NCI-H187 (cell line): ENCODE data around the gene ABCC5.
A peak's percentile ranks its signal among the peaks of the same experiment; 100 is the strongest.
"Not testable (repeated sequence)": the region's sequence is repeated elsewhere in the genome, so short reads cannot be mapped to it uniquely, and the experiment has no call there.

Experiments
- DNase-seq, 2 experiments: peaks; one replicate each; lab custom pipeline; 2025; lab: John Stamatoyannopoulos, UW

The ABCC5 gene

DNA sequence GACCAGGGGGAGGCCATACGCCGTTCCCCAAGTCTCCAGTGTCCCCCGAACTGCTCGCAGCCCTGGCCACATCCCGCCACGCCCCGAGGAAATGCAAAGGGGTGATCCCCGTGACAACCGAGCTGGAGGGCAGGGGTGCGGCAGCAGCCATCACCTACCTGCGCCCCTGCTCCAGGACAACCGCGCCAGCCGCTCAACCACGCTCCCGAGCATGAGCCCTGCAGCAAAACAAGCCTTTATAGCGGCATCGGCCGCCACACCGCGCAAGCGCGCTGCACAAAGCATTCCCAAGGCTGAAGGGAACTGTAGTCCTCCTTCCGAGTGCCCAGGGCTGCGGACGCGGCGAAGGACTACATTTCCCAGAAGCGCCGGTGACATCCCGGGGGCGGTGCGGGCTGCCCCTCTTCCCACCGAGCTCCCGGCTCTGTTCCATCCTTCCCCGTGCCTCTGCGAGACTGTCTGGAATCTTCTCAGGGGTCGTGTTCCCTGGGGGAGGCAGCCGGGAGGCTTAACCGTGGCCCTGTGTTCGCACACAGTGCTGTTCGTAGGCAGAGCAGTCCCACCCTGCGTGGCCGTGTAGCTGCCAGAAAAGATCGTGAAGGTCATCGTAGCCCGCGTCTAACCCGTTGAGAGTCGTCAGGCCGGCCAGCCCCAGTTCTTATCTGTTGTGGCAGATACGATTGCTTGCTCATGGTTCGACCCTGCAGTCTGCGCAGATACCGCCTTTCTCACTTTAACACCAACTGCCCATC lies at the start of gene ABCC5:
ABCC5 (minus strand) TSS at position 213 of the 752 bp plus-strand sequence. CDS start 3,492 bp downstream, outside the sequence.
- peak; percentile 65 to 88 for DNase-seq

DNA sequence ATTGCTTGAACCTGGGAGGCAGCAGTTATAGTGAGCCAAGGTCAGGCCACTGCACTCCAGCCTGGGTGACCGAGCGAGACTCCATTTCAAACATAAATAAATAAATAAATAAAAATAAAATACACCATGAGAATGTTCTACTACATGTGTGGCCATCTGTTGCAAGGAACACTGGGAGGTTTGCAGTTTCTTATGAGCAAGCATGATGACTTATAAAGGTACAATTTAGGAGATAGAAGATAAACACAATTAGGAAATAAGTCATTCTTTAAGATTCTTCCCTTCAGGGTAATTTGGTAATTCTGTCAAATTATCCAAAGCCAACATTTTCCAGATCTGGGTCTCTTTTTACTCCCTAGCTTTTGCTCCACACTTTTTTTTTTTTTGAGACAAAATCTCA lies 48.5 kb upstream of the ABCC5 start:
- no peak for DNase-seq

DNA sequence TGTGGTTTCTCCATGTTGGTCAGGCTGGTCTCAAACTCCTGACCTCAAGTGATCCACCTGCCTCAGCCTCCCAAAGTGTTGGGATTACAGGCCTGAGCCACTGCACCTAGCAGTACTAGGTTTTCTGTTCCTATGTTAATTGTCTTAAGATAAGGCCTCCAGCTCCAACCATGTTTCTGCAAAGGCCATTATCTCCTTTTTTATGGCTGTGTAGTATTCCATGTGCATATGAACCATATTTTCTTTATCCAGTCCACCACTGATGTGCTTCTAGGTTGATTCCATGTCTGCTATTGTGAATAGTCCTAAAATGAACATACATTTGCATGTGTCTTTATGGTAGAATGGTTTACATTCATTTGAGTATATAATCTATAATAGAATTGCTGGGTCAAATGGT lies 45.0 kb upstream of the ABCC5 start:
- no peak for DNase-seq

DNA sequence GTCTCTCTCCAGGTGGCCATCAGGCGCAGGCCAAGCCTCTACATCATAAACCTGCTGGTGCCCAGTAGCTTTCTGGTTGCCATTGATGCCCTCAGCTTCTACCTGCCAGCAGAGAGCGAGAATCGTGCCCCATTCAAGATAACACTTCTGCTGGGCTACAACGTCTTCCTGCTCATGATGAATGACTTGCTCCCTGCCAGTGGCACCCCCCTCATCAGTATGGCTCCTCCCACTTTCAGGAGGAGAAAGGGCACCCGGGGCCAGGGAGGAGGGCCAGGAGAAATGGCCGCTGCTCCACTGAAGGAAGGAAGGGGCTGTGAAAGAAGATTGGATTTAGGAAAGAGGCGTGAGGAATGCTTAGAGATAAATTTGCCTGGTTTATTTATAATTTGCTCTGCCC lies 41.7 kb upstream of the ABCC5 start:
- no peak for DNase-seq

DNA sequence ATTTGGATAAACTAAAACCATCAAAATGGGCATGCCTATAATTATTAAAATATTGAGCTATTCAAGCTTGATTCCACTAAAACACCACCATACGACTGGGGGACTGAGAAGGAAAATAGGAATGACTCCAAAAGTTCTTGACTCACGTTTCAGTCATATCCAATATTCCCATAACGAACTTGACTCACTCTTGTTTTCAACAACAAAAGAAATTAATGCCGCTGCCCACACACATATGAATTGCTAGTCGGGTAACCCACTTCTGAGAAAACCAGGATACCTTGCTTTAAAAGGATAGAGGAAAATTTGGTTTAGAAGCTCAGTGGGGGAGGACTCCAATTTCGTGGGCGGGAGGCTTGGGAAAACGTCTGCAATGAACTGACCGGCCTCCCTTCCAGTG lies 40.3 kb upstream of the ABCC5 start:
- DNase-seq, result no peak

DNA sequence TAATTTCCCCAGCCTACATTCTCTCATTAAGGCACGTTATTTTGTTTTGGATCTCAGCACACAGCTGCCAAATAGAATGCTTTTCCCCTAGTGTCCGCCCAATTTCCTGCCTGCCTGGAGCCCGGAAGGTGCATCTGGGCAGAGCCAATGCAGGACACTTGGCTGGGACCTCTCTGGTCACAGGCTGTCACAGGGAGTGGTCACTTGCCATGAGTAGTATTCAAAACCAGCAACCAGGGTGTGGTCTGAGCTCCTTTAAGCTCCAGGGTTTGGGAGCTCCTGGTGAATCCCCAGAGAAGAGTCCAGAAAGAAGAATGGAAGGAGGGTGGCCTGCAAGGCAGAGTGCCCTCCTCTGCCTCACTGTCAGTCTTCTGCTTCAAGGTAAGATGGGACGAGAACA lies 35.1 kb upstream of the ABCC5 start, which contains the start of gene HTR3C:
HTR3C (plus strand) TSS at position 281 of the 400 bp plus-strand sequence; CDS start at position 315, 34 bp downstream.
- DNase-seq, result no peak

DNA sequence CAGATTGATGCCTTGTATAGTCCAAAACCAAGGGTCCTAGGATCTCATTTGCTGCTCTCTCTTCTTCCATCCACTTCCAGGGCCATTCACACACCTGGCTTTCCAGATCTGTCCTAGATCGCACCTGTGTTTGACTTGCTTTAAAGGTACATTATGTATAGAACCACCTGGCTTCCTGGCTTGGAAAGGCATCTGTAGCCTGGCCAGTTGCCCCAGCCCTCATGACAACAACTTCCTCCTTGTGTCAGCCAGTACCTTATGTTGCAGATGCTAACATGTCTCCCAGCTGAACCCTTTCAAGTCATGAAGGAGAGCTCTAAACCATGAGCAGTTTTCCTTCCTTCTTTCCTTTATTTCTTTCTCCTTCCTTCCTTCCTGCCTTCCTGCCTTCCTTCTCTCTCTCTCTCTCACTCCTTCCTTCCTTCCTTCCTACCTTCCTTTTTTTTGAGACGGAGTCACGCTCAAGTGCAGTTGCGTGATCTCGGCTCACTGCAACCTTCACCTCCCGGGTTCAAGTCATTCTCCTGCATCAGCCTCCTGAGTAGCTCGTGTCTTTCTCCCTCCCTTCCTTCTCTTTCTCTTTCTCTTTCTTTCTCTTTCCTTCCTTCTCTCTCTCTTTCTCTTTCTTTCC lies 32.6 kb upstream of the ABCC5 start:
- no peak for DNase-seq

DNA sequence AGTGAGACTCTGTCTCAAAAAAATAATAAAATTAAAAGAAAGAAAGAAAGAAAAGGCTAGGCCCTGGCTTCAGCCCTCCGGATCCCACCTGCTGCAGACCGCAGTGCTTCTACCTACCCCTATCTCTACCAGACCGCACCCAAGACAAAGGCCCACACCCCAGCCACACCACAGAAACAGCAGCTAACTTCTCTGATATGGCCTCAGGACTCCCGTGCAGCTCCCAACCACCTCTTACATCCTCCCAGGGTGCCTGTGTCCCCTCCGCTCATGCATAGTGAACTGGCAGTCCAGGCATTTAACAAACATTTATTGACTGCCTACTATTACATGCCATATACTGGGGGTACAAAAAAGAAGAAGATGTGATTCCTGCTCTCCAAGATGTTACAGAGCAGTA lies 28.3 kb upstream of the ABCC5 start:
- DNase-seq, result no peak

DNA sequence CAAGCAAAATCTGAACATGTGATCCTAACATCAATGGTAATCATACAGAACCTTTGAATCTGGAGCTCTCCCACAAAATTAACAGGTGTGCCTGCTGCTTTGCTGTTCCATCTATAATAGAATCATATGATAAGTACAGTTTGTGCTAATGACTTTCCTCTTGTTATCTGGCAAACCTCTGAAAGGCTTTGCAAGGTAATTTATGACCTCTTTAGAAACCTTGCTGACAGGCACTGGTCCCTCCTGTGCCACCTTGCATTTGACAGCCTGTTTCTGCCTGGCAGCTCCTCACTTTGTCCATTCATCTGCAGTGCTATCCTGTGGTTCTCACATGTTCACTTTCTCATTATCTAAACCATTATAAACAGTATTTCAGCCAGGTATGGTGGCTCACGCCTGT lies 24.9 kb upstream of the ABCC5 start:
- DNase-seq, result peak in 1 of 2 experiments; percentile 21

DNA sequence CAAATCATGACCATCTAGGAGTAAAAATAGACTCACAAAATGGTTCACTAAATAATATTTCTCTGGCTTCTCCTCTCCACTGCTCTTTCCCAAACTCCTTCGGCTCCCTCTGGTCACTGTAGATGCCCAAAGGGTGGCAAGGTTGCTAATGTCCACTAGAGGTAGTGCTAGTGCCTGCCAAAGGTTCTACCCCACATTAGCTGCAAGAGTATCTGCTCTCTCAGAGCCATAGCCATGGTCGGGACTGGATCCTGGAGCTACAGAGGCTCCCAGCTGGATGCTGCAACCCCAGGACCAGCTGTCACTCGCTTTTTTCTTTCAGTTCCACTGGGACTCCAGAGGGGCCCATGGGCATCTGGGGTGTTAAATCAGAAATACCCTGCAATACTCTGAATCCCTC lies 22.3 kb upstream of the ABCC5 start:
- no peak for DNase-seq

DNA sequence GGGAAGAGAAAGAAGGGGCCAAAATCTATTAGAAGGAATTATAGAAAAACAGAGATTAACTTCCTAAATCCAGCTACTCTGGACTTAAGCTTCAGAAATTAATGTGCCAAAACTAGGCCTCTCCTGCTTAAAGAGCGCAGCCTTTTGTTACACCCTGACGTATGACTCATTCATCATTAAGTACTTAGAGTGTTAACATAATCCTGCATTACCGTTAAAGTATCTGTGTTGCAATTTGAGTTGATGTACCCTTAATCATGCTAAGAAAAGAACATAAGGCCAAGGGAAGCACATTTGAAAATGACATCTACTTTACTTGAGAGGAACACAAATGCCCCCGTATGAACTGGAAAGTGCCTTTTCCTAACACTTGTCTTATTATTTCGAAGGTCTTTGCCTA lies 21.7 kb upstream of the ABCC5 start:
- DNase-seq, result no peak

DNA sequence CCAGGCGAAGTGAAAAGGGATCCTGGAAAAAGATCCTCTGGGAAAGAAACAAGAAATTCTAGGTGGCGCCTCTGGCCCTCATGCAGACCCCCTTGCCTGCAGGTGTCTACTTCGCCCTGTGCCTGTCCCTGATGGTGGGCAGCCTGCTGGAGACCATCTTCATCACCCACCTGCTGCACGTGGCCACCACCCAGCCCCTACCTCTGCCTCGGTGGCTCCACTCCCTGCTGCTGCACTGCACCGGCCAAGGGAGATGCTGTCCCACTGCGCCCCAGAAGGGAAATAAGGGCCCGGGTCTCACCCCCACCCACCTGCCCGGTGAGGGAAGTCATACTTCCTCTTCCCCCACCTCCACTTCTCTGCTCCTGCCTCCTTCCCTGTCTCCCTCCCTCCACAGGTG lies 20.6 kb upstream of the ABCC5 start:
- not testable (repeated sequence) for DNase-seq

DNA sequence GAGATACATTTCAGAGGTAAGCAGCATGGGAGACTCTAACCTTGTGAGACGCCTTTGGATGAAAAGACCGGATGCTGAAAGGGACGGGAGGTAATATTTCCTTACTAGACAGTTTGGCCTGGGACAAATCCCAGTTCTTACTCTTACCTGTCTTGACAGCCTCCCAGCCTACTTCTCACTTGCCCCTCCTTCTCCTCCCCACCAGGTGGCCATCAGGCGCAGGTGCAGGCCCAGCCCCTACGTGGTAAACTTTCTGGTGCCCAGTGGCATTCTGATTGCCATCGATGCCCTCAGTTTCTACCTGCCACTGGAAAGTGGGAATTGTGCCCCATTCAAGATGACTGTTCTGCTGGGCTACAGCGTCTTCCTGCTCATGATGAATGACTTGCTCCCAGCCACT lies 20.1 kb upstream of the ABCC5 start:
- no peak for DNase-seq

DNA sequence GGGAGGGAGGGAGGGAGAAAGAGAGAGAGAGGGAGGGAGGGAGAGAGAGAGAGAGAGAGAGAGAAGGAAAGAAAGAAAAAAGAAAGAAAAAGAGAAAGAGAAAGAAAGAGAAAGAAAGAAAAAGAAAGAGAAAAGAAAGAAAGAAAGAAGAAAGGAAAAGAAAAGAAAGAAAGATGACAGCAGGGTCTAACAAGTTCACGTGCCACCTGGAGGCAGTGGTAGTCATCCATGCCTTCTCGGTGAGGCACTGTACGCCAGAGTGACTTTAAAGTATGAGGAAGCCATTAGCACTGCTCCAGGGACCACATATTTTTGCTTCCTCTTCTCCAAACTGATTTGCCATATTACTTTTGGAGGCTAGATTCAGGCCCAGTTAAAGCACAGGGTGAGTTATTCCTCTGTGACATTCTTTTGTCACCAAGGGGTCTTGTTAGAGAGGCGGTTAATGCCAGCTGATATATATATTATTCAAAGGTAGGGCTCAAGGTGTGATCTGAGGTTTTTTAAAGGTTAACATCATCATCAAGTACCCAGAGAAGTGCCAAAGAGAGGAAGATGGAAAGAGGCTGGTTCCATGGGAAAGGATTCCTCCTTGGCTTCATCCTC lies 13.6 kb upstream of the ABCC5 start, which contains the start of gene HTR3D:
HTR3D (plus strand) TSS at position 556 of the 606 bp plus-strand sequence; CDS start at position 556, 0 bp downstream.
- DNase-seq, result no peak

DNA sequence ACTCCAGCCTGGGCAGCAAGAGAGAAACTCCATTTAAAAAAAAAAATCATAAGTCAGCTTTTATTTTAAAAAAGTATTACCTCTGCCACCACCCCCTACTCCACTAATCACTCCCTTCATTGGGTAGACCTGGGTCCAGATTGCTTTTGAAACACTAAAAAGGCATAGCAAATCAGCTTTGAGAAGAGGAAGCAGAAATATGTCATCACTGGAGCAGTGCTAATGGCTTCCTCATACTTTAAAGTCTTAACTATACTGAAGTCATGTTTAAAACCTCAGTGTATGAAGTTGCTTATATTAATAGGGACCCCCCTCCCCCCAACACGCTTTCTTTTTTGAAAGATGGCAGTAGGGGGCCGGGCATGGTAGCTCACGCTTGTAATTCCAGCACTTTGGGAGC lies 12.9 kb upstream of the ABCC5 start:
- no peak for DNase-seq

DNA sequence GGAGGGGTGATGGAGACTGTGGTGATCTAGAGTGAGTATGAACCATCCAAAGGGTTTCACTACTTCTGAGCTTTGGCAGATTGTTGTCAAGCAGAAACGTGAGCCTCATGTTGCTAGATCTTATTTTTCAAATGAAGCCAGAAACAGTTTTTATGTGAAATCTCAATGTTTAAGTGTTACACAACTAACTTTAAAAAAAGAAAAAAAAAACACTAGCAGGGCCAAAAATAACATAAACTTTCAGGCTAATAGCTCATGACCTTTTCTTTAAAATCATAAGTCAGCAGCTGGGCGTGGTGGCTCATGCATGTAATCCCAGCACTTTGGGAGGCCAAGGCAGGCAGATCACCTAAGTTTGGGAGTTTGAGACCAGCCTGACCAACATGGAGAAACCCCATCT lies 11.8 kb upstream of the ABCC5 start:
- no peak for DNase-seq

DNA sequence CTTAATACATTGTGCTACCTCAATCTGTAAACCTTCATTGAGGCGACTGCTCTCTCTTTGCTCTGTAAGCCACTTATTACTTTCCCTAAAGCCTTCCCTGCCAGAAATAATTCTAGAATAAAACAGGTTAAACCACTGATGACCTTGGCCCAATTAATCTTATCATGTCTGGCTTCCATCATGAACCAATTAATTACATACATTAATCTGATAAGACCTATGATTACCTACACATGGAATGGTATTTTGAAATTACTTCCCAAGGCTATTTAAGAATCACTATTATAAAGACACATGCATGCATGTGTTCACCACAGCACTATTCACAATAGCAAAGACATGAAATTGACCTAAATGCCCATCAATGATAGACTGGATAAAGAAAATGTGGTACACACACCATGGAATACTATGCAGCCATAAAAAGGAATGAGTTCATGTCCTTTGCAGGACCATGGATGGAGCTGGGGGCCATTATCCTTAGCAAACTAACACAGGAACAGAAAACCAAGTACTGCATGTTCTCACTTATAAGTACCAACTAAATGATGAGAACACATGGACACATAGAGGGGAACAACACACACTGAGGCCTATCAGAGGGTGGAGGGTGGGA lies 10.7 kb upstream of the ABCC5 start:
- DNase-seq, result not testable (repeated sequence)

DNA sequence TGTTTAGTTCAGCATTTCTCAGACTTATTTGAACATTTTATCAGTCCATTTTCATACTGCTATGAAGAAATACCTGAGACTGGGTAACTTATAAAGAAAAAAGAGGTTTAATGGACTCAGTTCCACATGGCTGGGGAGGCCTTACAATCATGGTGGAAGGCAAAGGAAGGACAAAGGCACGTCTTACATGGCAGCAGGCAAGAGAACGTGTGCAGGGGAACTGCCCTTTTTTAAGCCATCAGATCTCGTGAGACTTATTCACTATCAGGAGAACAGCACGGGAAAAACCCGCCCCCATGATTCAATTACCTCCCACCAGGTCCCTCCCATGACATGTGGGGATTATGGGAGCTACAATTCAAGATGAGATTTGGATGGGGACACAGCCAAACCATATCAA lies 7.6 kb upstream of the ABCC5 start:
- not testable (repeated sequence) for DNase-seq

DNA sequence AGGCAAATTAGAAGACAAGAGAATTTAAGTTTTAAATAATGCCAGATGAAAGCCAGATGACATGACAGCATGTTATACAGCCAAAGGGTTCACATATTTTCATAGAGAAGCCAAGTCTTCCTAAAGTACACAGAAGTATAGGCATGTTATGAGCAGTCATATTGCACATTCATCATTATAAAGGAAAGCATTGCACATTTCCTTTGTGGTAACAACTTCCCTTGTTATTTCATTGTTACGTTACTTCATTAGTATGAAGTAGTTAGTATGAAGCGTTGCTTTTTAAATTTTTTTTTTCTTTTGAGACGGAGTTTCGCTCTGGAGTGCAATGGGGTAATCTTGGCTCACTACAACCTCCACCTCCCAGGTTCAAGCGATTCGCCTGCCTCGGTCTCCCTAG lies 4.6 kb upstream of the ABCC5 start:
- DNase-seq, result no peak

DNA sequence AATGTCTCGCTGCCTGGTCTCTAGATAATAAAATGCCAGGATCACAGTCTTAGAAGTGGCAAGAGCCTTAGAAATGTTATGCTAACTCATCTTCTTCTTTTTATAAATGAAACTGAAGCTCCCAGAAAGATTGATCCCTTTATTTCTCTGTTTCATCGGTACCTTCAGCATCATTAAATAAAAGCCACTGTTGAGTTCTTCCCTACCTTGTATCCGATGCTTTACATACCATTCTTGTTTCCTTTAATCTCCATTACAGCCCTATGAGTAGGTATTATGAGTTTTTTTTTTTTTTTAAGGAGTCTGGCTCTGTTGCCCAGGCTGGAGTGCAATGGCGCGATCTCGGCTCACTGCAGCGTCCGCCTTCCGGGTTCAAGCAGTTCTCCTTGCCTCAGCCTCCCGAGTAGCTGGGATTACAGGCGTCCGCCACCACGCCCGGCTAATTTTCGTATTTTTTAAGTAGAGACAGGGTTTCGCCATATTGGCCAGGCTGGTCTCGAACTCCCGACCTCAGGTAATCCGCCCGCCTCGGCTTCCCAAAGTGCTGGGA lies 815 bp upstream of the ABCC5 start:
- no peak for DNase-seq

DNA sequence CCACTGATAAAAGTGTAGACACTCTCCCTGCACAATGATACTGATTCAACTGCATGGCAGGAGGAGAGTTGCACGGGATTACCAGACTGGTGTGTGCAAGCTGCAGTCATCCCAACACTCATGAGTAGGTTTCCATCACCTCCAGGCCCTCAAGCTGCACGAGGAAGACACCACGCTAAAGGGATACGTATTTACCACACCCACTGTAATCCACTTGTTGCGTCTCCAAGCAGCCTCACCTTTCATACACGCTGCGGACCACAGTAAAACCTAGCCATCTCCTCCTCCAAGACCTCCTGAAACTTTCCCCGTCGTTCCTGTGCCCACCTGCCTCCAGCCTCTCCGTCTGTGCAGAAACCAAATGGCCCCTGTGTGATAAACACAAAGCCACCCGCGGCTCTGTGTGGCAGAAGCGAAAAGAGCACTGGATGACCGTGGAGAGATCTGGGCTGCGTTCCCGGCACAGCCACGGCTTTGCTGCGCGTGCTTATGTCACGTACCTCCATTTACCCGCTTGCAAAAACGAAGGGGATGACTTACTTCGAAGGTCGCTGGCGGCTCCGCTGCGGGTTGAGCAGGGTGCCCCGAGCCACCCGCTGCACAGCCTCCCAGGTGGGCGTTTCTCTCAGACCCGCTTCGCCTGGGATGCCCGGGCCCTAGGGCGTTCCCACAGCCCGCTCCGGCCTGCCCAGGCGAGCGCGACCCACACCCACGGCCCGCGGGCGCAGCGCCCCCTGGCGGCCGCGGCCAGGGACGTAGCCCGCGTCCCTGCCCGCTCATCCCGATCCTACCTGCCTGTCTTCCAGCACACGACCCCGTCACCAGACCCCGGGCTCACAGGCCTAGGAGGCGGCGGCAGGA lies 643 bp downstream of the ABCC5 start:
- DNase-seq, result peak; percentile 18 to 24
